ENCODE data around the gene AURKAIP1.
"Not testable (repeated sequence)": the region's sequence is repeated elsewhere in the genome, so short reads cannot be mapped to it uniquely, and the experiment has no call there.

Gene AURKAIP1

GRCh38 chr1:1390675-1391074, 15.7 kb upstream of the AURKAIP1 start:
- TF ChIP-seq CTCF (conservative IDR thresholded peaks at IDR 0.05; ENCODE audit: low read depth, low read length), result no peak
- no peak overlapping the region for H3K4me3 ChIP-seq (ENCODE audit: low read depth, low read length)
- DNase-seq (ENCODE audit: low read depth), result no peak

DNA sequence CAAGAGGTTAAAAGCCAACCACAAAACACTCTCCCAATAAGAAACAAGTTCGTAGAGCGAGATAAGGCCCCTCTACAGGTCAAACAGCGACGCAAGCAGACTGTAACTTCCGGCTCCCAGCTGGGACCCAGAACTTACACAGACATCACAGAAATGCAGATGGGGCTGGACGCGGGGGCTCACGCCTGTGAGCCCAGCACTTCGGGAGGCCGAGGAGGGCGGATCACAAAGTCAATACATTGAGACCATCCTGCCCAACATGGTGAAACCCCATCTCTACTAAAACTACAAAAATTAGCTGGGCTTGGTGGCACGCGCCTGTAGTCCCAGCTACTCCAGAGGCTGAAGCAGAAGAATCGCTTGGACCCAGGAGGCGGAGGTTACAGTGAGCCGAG, 13.1 kb upstream of the AURKAIP1 start:
- no peak for DNase-seq (ENCODE audit: low read depth)
- TF ChIP-seq CTCF (conservative IDR thresholded peaks at IDR 0.05; ENCODE audit: low read depth, low read length), result no peak
- no peak overlapping the region for H3K4me3 ChIP-seq (ENCODE audit: low read depth, low read length)

GRCh38 chr1:1387098-1388077, 12.4 kb upstream of the AURKAIP1 start:
- no peak for TF ChIP-seq CTCF (conservative IDR thresholded peaks at IDR 0.05; ENCODE audit: low read depth, low read length)
- no peak overlapping the region for H3K4me3 ChIP-seq (ENCODE audit: low read depth, low read length)
- no peak for DNase-seq (ENCODE audit: low read depth)

- no peak overlapping the region for H3K4me3 ChIP-seq (ENCODE audit: low read depth, low read length)
These were observed 10.9 kb upstream of the AURKAIP1 start for GRCh38 chr1:1385931-1386330.

GRCh38 chr1:1385339-1385738, 10.3 kb upstream of the AURKAIP1 start:
- DNase-seq (ENCODE audit: low read depth); H3K4me3 ChIP-seq (ENCODE audit: low read depth, low read length): not testable (repeated sequence)

More at GRCh38 chr1:1385931-1386330, 10.9 kb upstream of the AURKAIP1 start:
- DNase-seq (ENCODE audit: low read depth), result no peak
- TF ChIP-seq CTCF (conservative IDR thresholded peaks at IDR 0.05; ENCODE audit: low read depth, low read length), result no peak

DNA sequence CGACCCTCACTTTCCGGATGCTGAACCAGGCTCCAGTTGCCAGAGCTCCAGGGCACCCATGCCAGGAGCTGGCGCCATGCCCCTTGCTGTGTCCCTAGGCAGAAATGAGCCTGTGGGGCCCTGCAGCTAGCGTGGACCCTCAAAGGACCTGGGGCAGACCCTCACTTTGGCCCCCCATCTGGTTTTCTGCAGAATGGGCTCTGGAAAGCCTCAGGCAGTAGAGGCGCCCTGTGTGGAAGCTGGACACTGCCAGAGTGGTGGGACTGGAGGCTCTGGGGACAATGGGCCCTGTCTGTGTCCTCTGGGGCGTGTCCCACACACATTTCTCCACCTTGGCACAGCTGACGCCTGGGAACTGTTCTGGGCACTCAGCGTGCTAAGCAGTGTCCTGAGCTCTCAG, 6.3 kb upstream of the AURKAIP1 start:
- TF ChIP-seq CTCF (conservative IDR thresholded peaks at IDR 0.05; ENCODE audit: low read depth, low read length), result no peak
- no peak for DNase-seq (ENCODE audit: low read depth)
- no peak overlapping the region for H3K4me3 ChIP-seq (ENCODE audit: low read depth, low read length)

DNA sequence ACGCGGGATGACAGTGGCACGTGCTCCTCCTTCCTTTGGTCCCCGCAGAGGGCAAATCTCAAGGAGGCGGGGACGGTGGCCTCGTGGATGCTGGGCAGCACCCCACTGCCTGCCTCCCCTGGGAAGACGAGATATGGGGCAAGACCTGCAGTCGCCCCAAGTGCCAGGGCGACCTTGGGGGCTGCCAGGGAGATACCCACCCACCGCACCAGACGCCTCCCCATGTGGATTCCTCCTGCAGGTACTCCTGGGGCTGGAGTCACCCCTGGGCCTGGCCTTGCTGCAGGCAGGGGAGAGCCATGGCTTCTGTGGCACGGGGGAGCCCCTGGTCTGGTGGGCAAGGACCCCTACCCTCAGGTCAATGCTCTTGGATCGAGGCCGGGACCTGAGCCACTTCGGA, 5.9 kb upstream of the AURKAIP1 start:
- no peak overlapping the region for H3K4me3 ChIP-seq (ENCODE audit: low read depth, low read length)
- TF ChIP-seq CTCF (conservative IDR thresholded peaks at IDR 0.05; ENCODE audit: low read depth, low read length), result no peak

More for the DNA sequence above, 5.9 kb upstream of the AURKAIP1 start:
- DNase-seq (ENCODE audit: low read depth), result no peak
